ENCODE results near the gene NKX1-1.

Gene NKX1-1

GRCh38 chr4:1362521-1362920, 43.7 kb downstream of the NKX1-1 start:
- H3K4me3 ChIP-seq (ENCODE audit: low read depth, low read length) = no peak overlapping the region
- TF ChIP-seq, protein P1, sequence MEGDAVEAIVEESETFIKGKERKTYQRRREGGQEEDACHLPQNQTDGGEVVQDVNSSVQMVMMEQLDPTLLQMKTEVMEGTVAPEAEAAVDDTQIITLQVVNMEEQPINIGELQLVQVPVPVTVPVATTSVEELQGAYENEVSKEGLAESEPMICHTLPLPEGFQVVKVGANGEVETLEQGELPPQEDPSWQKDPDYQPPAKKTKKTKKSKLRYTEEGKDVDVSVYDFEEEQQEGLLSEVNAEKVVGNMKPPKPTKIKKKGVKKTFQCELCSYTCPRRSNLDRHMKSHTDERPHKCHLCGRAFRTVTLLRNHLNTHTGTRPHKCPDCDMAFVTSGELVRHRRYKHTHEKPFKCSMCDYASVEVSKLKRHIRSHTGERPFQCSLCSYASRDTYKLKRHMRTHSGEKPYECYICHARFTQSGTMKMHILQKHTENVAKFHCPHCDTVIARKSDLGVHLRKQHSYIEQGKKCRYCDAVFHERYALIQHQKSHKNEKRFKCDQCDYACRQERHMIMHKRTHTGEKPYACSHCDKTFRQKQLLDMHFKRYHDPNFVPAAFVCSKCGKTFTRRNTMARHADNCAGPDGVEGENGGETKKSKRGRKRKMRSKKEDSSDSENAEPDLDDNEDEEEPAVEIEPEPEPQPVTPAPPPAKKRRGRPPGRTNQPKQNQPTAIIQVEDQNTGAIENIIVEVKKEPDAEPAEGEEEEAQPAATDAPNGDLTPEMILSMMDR (IDR thresholded peaks at IDR 0.05; ENCODE audit: low read depth, low read length) = no peak
- TF ChIP-seq MYC (IDR thresholded peaks at IDR 0.05; ENCODE audit: low read depth, low read length) (no peak), MAX (IDR thresholded peaks at IDR 0.05; ENCODE audit: low read depth, low read length) (no peak), POLR2A (IDR thresholded peaks at IDR 0.05; ENCODE audit: extremely low read depth, insufficient read length) (no peak)
- DNase-seq (ENCODE audit: low read depth) = no peak

- TF ChIP-seq MYC (IDR thresholded peaks at IDR 0.05; ENCODE audit: low read depth, low read length) (no peak), MAX (IDR thresholded peaks at IDR 0.05; ENCODE audit: low read depth, low read length) (no peak), POLR2A (IDR thresholded peaks at IDR 0.05; ENCODE audit: extremely low read depth, insufficient read length) (no peak)
- TF ChIP-seq, protein P1 (IDR thresholded peaks at IDR 0.05; ENCODE audit: low read depth, low read length) = no peak
- DNase-seq (ENCODE audit: low read depth) = no peak
- H3K4me3 ChIP-seq (ENCODE audit: low read depth, low read length) = no peak overlapping the region
Measured at GRCh38 chr4:1362046-1362445, 44.2 kb downstream of the NKX1-1 start.

DNA sequence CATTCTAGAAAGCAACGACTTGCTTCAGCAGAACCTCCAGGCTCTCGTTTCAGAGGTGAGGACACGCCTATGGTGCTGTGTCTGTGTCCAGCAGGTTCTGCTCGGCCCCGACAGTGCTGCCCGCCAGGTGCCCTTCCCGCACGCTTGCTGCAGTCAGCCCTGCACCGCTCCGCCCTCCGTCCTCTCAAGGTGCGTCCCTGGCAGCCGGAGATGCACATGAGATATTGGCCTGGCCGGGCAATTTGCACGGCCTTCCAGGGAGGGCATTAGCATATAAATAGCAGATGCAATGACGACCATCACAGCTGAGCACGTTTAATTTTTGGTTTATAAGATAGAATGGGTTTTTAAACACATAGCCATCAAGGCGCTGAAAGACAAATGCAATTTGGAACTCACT, 44.8 kb downstream of the NKX1-1 start:
- no peak overlapping the region for H3K4me3 ChIP-seq (ENCODE audit: low read depth, low read length)
- no peak for DNase-seq (ENCODE audit: low read depth)
- TF ChIP-seq MAX (IDR thresholded peaks at IDR 0.05; ENCODE audit: low read depth, low read length) (no peak), MYC (IDR thresholded peaks at IDR 0.05; ENCODE audit: low read depth, low read length) (no peak), POLR2A (IDR thresholded peaks at IDR 0.05; ENCODE audit: extremely low read depth, insufficient read length) (no peak)
- TF ChIP-seq, protein P1 (IDR thresholded peaks at IDR 0.05; ENCODE audit: low read depth, low read length) = no peak

- H3K4me3 ChIP-seq (ENCODE audit: low read depth, low read length) = no peak overlapping the region
- DNase-seq (ENCODE audit: low read depth) = no peak
- TF ChIP-seq MYC (IDR thresholded peaks at IDR 0.05; ENCODE audit: low read depth, low read length) (no peak), MAX (IDR thresholded peaks at IDR 0.05; ENCODE audit: low read depth, low read length) (no peak), POLR2A (IDR thresholded peaks at IDR 0.05; ENCODE audit: extremely low read depth, insufficient read length) (no peak)
- TF ChIP-seq, protein P1 (IDR thresholded peaks at IDR 0.05; ENCODE audit: low read depth, low read length) = no peak
Measured at GRCh38 chr4:1360423-1361283, 45.6 kb downstream of the NKX1-1 start.

DNA sequence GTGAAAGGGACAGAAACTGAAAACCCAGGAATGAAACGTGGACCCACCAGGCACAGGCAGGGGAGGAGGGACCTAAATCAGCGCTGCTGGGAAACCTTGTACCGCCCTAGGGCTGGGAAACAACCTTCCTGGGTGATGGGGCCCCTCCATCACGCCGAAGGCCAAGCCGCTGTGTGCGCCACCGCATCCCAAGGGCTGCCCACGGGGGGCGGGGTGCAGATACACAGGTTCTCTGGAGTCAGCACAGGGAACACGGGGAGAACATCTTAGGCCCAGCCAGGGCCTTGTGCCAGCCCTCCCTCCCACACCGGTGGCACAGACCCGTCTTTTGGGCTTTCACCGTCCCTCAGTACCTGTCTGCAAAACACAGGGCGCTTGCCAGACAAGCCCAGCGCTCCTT, 46.3 kb downstream of the NKX1-1 start:
- no peak overlapping the region for H3K4me3 ChIP-seq (ENCODE audit: low read depth, low read length)
- no peak for TF ChIP-seq MAX (IDR thresholded peaks at IDR 0.05; ENCODE audit: low read depth, low read length)
- no peak for TF ChIP-seq POLR2A (IDR thresholded peaks at IDR 0.05; ENCODE audit: extremely low read depth, insufficient read length)
- TF ChIP-seq MYC (IDR thresholded peaks at IDR 0.05; ENCODE audit: low read depth, low read length) = no peak
- TF ChIP-seq, protein P1 (IDR thresholded peaks at IDR 0.05; ENCODE audit: low read depth, low read length) = no peak
- no peak for DNase-seq (ENCODE audit: low read depth)
